Mesothelial cell of epicardium (in vitro differentiated cells): Measurements from ENCODE around the gene MYO1E. TPM values are rescaled to one million over a fixed set of nuclear protein-coding genes. Genes with fewer than 3 reads are reported as not detected.

ENCODE experiments used
- DNase-seq, 2 experiments: peaks; one replicate each; pipeline ENCODE4 v3.0.0; 2021; ENCODE audit warnings: low spot score in 2 of 2; ENCODE audit not compliant: unreplicated experiment in 2 of 2
- H3K27ac Mint-ChIP-seq: 2 replicates; pipeline ENCODE4 v1.8.0; 2021; ENCODE audit warnings: mixed read lengths
- H3K27me3 Mint-ChIP-seq: 2 replicates; pipeline ENCODE4 v1.8.0; 2021; ENCODE audit warnings: low read depth, mixed read lengths
- H3K36me3 Mint-ChIP-seq: 2 replicates; pipeline ENCODE4 v1.8.0; 2021; ENCODE audit warnings: mixed read lengths
- H3K4me1 Mint-ChIP-seq: 2 replicates; pipeline ENCODE4 v1.8.0; 2021; ENCODE audit warnings: mixed read lengths
- H3K4me3 Mint-ChIP-seq: 2 replicates; pipeline ENCODE4 v1.8.0; 2021; ENCODE audit warnings: mild to moderate bottlenecking, moderate library complexity, mixed read lengths
- H3K9me3 Mint-ChIP-seq: 2 replicates; pipeline ENCODE4 v1.8.0; 2021; ENCODE audit warnings: mixed read lengths
- total RNA-seq: library from RNA; stranded (reverse); gene quantifications from 3 replicates; pipeline ENCODE4 v1.2.1, GENCODE V29; 2021
- TF ChIP-seq, protein P1 (sequence below): fragments of 200-600 bp; sonication (generic); IDR thresholded peaks from one replicate; pipeline ENCODE4 v1.5.0; 2021; ENCODE audit warnings: antibody characterized with exemption; ENCODE audit not compliant: unreplicated experiment

MYO1E gene
- total RNA-seq, 1 donor from 2014 or later = 54.2 TPM

GRCh38 chr15:59385171-59385570 is 12.5 kb upstream of the MYO1E start:
- no peak overlapping the region for H3K27ac Mint-ChIP-seq
- H3K9me3 Mint-ChIP-seq = no peaks in the 10 kb centered on the region
- no peaks in the 10 kb centered on the region for H3K4me1 Mint-ChIP-seq
- DNase-seq = no peak
- peaks cover 20% of the 10 kb centered on the region for H3K36me3 Mint-ChIP-seq
- no peak overlapping the region for H3K4me3 Mint-ChIP-seq
- H3K27me3 Mint-ChIP-seq = no peaks in the 10 kb centered on the region
- TF ChIP-seq, protein P1, sequence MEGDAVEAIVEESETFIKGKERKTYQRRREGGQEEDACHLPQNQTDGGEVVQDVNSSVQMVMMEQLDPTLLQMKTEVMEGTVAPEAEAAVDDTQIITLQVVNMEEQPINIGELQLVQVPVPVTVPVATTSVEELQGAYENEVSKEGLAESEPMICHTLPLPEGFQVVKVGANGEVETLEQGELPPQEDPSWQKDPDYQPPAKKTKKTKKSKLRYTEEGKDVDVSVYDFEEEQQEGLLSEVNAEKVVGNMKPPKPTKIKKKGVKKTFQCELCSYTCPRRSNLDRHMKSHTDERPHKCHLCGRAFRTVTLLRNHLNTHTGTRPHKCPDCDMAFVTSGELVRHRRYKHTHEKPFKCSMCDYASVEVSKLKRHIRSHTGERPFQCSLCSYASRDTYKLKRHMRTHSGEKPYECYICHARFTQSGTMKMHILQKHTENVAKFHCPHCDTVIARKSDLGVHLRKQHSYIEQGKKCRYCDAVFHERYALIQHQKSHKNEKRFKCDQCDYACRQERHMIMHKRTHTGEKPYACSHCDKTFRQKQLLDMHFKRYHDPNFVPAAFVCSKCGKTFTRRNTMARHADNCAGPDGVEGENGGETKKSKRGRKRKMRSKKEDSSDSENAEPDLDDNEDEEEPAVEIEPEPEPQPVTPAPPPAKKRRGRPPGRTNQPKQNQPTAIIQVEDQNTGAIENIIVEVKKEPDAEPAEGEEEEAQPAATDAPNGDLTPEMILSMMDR = no peak

- Mint-ChIP-seq H3K36me3 (peaks cover 21% of the 10 kb centered on the region), H3K27me3 (no peaks in the 10 kb centered on the region), H3K4me3 (no peak overlapping the region)
Observed at GRCh38 chr15:59384507-59384906, 11.8 kb upstream of the MYO1E start.

DNA sequence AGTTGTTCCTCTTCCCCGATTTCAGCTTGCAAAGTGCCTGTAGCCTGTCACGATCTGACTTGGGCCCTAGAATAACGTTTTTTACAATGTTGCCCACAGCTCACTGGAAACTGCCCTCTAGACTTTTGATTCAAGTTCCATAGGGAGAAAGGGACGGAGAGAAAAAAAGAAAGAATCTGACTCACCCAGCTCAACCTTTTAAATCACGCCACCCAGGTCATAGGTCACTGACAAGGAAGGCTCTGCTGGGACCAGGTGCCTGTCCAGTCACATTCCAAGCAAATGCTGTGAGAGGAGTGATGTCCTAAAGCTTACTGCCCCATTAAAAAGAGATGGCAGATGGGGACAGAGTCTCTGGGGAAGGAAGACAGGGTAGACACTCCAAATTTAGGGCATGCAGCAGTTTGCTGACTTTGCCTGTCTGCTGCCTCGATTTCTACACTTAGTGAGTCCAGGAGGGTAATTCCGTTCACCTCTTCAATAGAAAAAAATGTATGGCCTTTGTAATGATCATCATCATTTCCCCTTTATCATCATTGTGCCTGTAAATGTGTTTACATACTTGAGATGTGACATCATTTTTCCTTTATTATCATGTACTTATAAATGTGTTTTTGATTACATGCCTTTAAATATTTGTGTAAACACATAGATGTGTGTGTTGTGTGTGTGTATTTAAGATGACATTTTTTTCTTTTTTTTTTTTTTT is 8.4 kb upstream of the MYO1E start:
- Mint-ChIP-seq H3K9me3 (no peaks in the 10 kb centered on the region), H3K36me3 (peaks cover 22% of the 10 kb centered on the region), H3K27ac (no peak overlapping the region), H3K4me1 (no peaks in the 10 kb centered on the region), H3K4me3 (no peak overlapping the region), H3K27me3 (no peaks in the 10 kb centered on the region)
- TF ChIP-seq, protein P1 = no peak
- DNase-seq = no peak

More at GRCh38 chr15:59384507-59384906, 11.8 kb upstream of the MYO1E start:
- Mint-ChIP-seq H3K4me1 (no peaks in the 10 kb centered on the region), H3K27ac (no peak overlapping the region), H3K9me3 (no peaks in the 10 kb centered on the region)
- DNase-seq = no peak
- TF ChIP-seq, protein P1 = no peak

- DNase-seq = no peak
- H3K36me3 Mint-ChIP-seq = peaks cover 19% of the 10 kb centered on the region
- H3K27ac Mint-ChIP-seq = no peak overlapping the region
- no peaks in the 10 kb centered on the region for H3K27me3 Mint-ChIP-seq
- TF ChIP-seq, protein P1 = no peak
- H3K4me3 Mint-ChIP-seq = no peak overlapping the region
- no peaks in the 10 kb centered on the region for H3K4me1 Mint-ChIP-seq
- no peaks in the 10 kb centered on the region for H3K9me3 Mint-ChIP-seq
Observed at GRCh38 chr15:59379531-59379930, 6.9 kb upstream of the MYO1E start.

- Mint-ChIP-seq H3K36me3 (peaks cover 19% of the 10 kb centered on the region), H3K27ac (no peak overlapping the region), H3K9me3 (no peaks in the 10 kb centered on the region), H3K4me1 (peaks cover 5% of the 10 kb centered on the region), H3K4me3 (no peak overlapping the region), H3K27me3 (no peaks in the 10 kb centered on the region)
- no peak for DNase-seq
- TF ChIP-seq, protein P1 = no peak
Observed at GRCh38 chr15:59378855-59379254, 6.2 kb upstream of the MYO1E start.
